GM11168 (cell line): Measurements from ENCODE around the gene MGAT5B.

Experiments used
- in situ Hi-C: fragments of 300-500 bp; cut with MboI; formaldehyde crosslinking; loops from one replicate; pipeline ENCODE4 v1.12.0; 2022; ENCODE audit warnings: low sequenced_read_pairs; ENCODE audit not compliant: unreplicated experiment

MGAT5B gene

GRCh38 chr17:76921340-76922036 lies 53.3 kb downstream of the MGAT5B start:
- in situ Hi-C loops, result no loop called here

- in situ Hi-C loops, result no loop called here
Measured at GRCh38 chr17:76922084-76922483, 53.9 kb downstream of the MGAT5B start.

GRCh38 chr17:76922967-76923366 lies 54.8 kb downstream of the MGAT5B start:
- in situ Hi-C loops, result no loop called here

GRCh38 chr17:76923491-76923890 lies 55.3 kb downstream of the MGAT5B start:
- in situ Hi-C loops, result no loop called here

- in situ Hi-C loops, result no loop called here
Measured at GRCh38 chr17:76924345-76925342, 56.4 kb downstream of the MGAT5B start.

- in situ Hi-C loops, result no loop called here
Measured at GRCh38 chr17:76925441-76925891, 57.3 kb downstream of the MGAT5B start.

- in situ Hi-C loops, result no loop called here
Measured at GRCh38 chr17:76926237-76926866, 58.1 kb downstream of the MGAT5B start.

- in situ Hi-C loops, result no loop called here
Measured at GRCh38 chr17:76927577-76927976, 59.4 kb downstream of the MGAT5B start.

GRCh38 chr17:76927982-76928381 lies 59.8 kb downstream of the MGAT5B start:
- in situ Hi-C loops, result no loop called here

- in situ Hi-C loops, result no loop called here
Measured at GRCh38 chr17:76929148-76929547, 60.9 kb downstream of the MGAT5B start.

- in situ Hi-C loops, result no loop called here
Measured at GRCh38 chr17:76929601-76930000, 61.4 kb downstream of the MGAT5B start.

- in situ Hi-C loops, result no loop called here
Measured at GRCh38 chr17:76930107-76930506, 61.9 kb downstream of the MGAT5B start.

- in situ Hi-C loops, result no loop called here
Measured at GRCh38 chr17:76932402-76933333, 64.5 kb downstream of the MGAT5B start.

GRCh38 chr17:76934561-76935320 lies 66.5 kb downstream of the MGAT5B start:
- in situ Hi-C loops, result no loop called here

- in situ Hi-C loops, result no loop called here
Measured at GRCh38 chr17:76935331-76935730, 67.1 kb downstream of the MGAT5B start.

- in situ Hi-C loops, result no loop called here
Measured at GRCh38 chr17:76937238-76937637, 69.0 kb downstream of the MGAT5B start.

GRCh38 chr17:76938009-76938408 lies 69.8 kb downstream of the MGAT5B start:
- in situ Hi-C loops, result no loop called here

- in situ Hi-C loops, result no loop called here
Measured at GRCh38 chr17:76940295-76940694, 72.1 kb downstream of the MGAT5B start.

- in situ Hi-C loops, result no loop called here
Measured at GRCh38 chr17:76940738-76941350, 72.6 kb downstream of the MGAT5B start.
